Measurements from ENCODE around the gene COX4I1.
"Not testable (repeated sequence)": the region's sequence is repeated elsewhere in the genome, so short reads cannot be mapped to it uniquely, and the experiment has no call there.

COX4I1 gene

GRCh38 chr16:85835227-85835751 lies 35.8 kb downstream of the COX4I1 start:
- 79 to 81% methylated on average over 20 to 21 of the region's 21 CpGs for WGBS, 2 experiments (ENCODE audit: insufficient coverage in 2 of 2)

DNA sequence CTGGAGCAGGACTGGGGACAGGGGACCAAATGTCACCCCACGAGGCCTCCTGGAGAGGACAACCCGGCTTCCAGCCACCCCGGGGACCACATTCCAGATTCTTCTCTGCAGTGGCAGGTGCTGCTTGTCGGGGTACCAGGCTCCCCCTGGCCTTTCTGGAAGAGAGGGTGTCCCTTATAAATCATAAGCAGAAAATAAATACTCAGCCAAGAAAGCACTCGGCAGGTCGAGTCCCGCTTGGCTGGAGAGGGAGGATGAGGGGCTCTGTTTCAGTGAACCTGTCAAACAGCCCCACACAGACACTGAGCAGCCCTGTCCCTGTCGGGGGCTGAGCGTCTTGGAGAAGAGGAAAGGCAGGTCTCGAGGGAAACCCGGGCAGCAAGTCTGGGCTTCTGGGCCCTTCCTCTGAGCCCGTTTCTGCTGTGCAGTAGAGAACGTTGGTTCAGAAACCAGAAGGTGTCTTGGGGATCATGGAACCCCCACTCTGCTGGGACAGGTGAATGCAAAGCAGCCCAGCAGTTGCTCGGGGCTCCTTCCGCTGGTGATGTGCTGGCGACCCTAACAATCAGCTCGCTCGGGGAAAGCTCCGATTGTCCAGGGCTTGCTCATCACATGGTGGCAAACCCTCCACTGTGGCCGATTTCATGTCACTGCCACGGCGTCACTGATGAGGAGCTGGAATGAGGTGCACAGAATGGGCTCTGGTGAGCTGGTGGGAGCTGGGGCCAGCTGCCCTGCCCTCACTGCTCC lies 36.6 kb downstream of the COX4I1 start:
- WGBS, 2 experiments (ENCODE audit: insufficient coverage in 2 of 2) = 90 to 92% methylated on average over 18 of the region's 22 CpGs
- Histone ChIP-seq H3K27ac (ENCODE audit: low read depth, low read length, severe bottlenecking) (no peak overlapping the region), H3K9me3 (ENCODE audit: control insufficient read depth, low read length) (no peaks in the 10 kb centered on the region)

More at GRCh38 chr16:85835227-85835751, 35.8 kb downstream of the COX4I1 start:
- Histone ChIP-seq H3K36me3 (ENCODE audit: control insufficient read depth, insufficient read depth, low read length) (no peaks in the 10 kb centered on the region), H3K9me3 (ENCODE audit: control insufficient read depth, low read length) (no peaks in the 10 kb centered on the region), H3K27ac (ENCODE audit: low read depth, low read length, severe bottlenecking) (no peak overlapping the region), H3K4me3 (ENCODE audit: extremely low read depth, insufficient read depth, low read length, poor library complexity, severe bottlenecking) (no peak overlapping the region), H3K4me1 (ENCODE audit: control insufficient read depth, insufficient read depth, low read length, poor library complexity, severe bottlenecking) (no peaks in the 10 kb centered on the region)

DNA sequence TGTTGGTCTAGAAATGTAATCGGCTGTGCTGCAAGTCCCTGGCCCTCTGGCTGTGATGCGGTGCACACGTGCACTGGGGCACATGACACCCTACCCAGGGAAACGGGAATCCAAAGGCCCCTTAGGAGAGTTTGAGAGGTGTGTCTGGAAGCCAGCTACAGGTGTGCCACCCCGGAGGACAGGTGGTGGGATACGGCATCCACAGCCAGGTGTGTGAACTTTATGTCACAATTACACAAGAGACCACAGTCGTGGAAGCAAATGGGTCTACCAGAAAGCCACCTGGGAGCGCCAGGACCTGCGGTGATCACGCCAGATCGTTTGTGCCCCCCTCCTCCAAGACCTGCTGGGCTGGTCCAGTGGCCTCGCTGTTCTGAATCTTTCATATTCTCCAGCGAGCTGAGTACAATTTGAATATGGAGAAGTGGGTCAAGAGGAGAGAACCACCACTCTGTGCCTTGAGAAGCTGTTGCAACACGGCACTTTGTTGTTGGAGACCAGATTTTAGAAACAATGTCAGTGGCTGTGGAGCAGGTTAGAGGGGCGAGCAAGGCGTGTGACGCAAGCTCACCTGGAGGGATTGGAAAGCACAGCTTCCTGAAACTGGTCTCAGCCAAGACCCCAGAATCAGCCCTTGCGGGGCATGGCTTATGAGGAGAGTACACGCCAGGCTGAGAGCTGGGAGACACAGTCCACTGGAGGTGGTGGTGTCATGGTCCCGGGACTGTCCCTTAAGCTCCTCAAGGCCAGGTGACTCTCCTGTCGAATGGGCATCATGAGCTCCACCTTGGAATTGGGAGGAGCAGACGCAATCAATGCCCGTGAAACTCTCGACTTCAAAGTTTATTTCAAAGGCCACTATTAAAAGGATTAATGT lies 37.4 kb downstream of the COX4I1 start:
- H3K9me3 ChIP-seq (ENCODE audit: control insufficient read depth, low read length) = no peaks in the 10 kb centered on the region
- H3K27ac ChIP-seq (ENCODE audit: low read depth, low read length, severe bottlenecking) = no peak overlapping the region
- H3K4me3 ChIP-seq (ENCODE audit: extremely low read depth, insufficient read depth, low read length, poor library complexity, severe bottlenecking) = no peak overlapping the region
- 81 to 82% methylated on average over 19 to 20 of the region's 24 CpGs for WGBS, 2 experiments (ENCODE audit: insufficient coverage in 2 of 2)
- no peaks in the 10 kb centered on the region for H3K36me3 ChIP-seq (ENCODE audit: control insufficient read depth, insufficient read depth, low read length)
- no peaks in the 10 kb centered on the region for H3K4me1 ChIP-seq (ENCODE audit: control insufficient read depth, insufficient read depth, low read length, poor library complexity, severe bottlenecking)

More for the DNA sequence above, 36.6 kb downstream of the COX4I1 start:
- Histone ChIP-seq H3K4me1 (ENCODE audit: control insufficient read depth, insufficient read depth, low read length, poor library complexity, severe bottlenecking) (no peaks in the 10 kb centered on the region), H3K36me3 (ENCODE audit: control insufficient read depth, insufficient read depth, low read length) (no peaks in the 10 kb centered on the region), H3K4me3 (ENCODE audit: extremely low read depth, insufficient read depth, low read length, poor library complexity, severe bottlenecking) (no peak overlapping the region)

GRCh38 chr16:85837654-85838053 lies 38.2 kb downstream of the COX4I1 start:
- not testable (repeated sequence) for H3K36me3 ChIP-seq (ENCODE audit: control insufficient read depth, insufficient read depth, low read length); H3K9me3 ChIP-seq (ENCODE audit: control insufficient read depth, low read length); H3K27ac ChIP-seq (ENCODE audit: low read depth, low read length, severe bottlenecking); H3K4me1 ChIP-seq (ENCODE audit: control insufficient read depth, insufficient read depth, low read length, poor library complexity, severe bottlenecking); H3K4me3 ChIP-seq (ENCODE audit: extremely low read depth, insufficient read depth, low read length, poor library complexity, severe bottlenecking)
- 89 to 100% methylated on average over 1 of the region's 4 CpGs for WGBS, 2 experiments (ENCODE audit: insufficient coverage in 2 of 2)

- 86 to 90% methylated on average over 11 of the region's 11 CpGs for WGBS, 2 experiments (ENCODE audit: insufficient coverage in 2 of 2)
These were observed 38.9 kb downstream of the COX4I1 start for GRCh38 chr16:85838381-85838780.

GRCh38 chr16:85838876-85839585 lies 39.5 kb downstream of the COX4I1 start:
- 94 to 95% methylated on average over 18 to 19 of the region's 21 CpGs for WGBS, 2 experiments (ENCODE audit: insufficient coverage in 2 of 2)
- Histone ChIP-seq H3K36me3 (ENCODE audit: control insufficient read depth, insufficient read depth, low read length) (no peaks in the 10 kb centered on the region), H3K9me3 (ENCODE audit: control insufficient read depth, low read length) (no peaks in the 10 kb centered on the region), H3K4me3 (ENCODE audit: extremely low read depth, insufficient read depth, low read length, poor library complexity, severe bottlenecking) (no peak overlapping the region), H3K4me1 (ENCODE audit: control insufficient read depth, insufficient read depth, low read length, poor library complexity, severe bottlenecking) (no peaks in the 10 kb centered on the region), H3K27ac (ENCODE audit: low read depth, low read length, severe bottlenecking) (no peak overlapping the region)

More at GRCh38 chr16:85838381-85838780, 38.9 kb downstream of the COX4I1 start:
- Histone ChIP-seq H3K4me1 (ENCODE audit: control insufficient read depth, insufficient read depth, low read length, poor library complexity, severe bottlenecking) (no peaks in the 10 kb centered on the region), H3K9me3 (ENCODE audit: control insufficient read depth, low read length) (no peaks in the 10 kb centered on the region), H3K36me3 (ENCODE audit: control insufficient read depth, insufficient read depth, low read length) (no peaks in the 10 kb centered on the region), H3K27ac (ENCODE audit: low read depth, low read length, severe bottlenecking) (no peak overlapping the region), H3K4me3 (ENCODE audit: extremely low read depth, insufficient read depth, low read length, poor library complexity, severe bottlenecking) (no peak overlapping the region)

DNA sequence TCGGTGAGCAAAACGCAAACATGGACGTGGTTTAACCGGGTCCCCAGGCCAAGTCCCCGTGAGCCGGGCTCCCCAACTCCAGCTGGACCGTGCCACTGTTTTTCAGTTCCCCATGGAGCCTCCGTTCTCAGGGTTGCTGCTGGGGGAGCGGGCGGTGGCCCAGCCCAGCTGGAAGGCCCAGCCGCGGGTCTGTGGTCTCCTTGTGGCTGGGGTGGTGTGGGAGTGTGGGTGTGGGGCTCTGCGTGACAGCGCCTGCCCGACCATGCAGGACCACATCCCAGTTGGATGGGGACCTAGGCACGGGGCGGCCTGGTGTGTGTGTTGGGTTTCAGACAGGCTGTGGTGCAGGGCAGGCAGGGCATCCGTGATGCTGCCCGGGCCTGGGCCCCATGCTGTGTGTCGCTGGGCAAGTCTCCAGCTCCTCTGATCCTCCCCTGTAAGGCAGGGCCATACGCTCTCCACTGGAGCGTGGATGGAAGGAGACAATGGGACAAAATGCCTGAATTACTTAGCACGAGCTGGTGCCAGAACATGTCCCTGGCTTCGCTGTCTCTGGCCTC lies 40.3 kb downstream of the COX4I1 start:
- Histone ChIP-seq H3K9me3 (ENCODE audit: control insufficient read depth, low read length) (no peaks in the 10 kb centered on the region), H3K27ac (ENCODE audit: low read depth, low read length, severe bottlenecking) (no peak overlapping the region), H3K36me3 (ENCODE audit: control insufficient read depth, insufficient read depth, low read length) (no peaks in the 10 kb centered on the region), H3K4me3 (ENCODE audit: extremely low read depth, insufficient read depth, low read length, poor library complexity, severe bottlenecking) (no peak overlapping the region), H3K4me1 (ENCODE audit: control insufficient read depth, insufficient read depth, low read length, poor library complexity, severe bottlenecking) (no peaks in the 10 kb centered on the region)
- WGBS, 2 experiments (ENCODE audit: insufficient coverage in 2 of 2) = 91 to 94% methylated on average over 19 to 20 of the region's 24 CpGs

DNA sequence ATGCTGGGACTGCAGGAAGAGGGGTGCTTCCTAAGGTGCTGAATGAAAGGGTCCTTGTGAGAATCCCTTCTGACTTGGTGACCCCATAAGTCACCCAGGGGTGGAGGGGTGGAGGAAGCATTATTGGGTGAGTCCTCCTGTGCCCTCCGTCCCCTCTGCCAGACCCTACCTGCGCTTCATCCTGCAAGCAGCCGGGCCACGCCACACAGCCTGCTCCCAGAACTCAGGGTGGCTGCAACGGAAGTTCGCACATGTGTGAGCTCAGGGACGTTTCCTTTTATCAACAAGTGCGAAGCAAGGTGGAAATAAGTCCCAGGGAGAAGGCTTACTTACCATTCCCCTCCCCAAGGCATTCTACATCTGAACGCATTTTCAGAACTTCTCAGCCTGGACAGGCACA lies 40.9 kb downstream of the COX4I1 start:
- no peak overlapping the region for H3K4me3 ChIP-seq (ENCODE audit: extremely low read depth, insufficient read depth, low read length, poor library complexity, severe bottlenecking)
- no peaks in the 10 kb centered on the region for H3K36me3 ChIP-seq (ENCODE audit: control insufficient read depth, insufficient read depth, low read length)
- no peaks in the 10 kb centered on the region for H3K9me3 ChIP-seq (ENCODE audit: control insufficient read depth, low read length)
- WGBS, 2 experiments (ENCODE audit: insufficient coverage in 2 of 2) = 81 to 91% methylated on average over 9 of the region's 9 CpGs
- H3K4me1 ChIP-seq (ENCODE audit: control insufficient read depth, insufficient read depth, low read length, poor library complexity, severe bottlenecking) = no peaks in the 10 kb centered on the region
- H3K27ac ChIP-seq (ENCODE audit: low read depth, low read length, severe bottlenecking) = no peak overlapping the region

DNA sequence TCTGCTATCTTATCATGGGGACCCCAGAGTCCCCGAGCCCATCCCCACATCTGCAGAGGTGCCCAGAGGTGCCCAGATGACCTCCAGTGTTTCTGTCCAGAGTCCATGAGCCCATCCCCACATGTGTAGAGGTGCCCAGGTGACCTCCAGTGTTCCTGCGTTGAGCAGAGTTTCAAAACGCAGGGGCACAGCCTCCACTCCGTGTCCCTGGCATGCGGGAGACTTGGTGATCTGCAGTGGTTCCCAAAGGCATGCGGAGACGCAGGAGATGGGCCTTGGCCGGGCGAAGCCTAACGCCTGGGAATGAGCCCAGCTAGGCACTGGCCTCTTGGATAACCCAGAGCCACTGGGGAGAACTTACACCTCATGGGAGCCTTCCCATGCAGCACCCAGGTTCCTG lies 41.3 kb downstream of the COX4I1 start:
- H3K27ac ChIP-seq (ENCODE audit: low read depth, low read length, severe bottlenecking) = no peak overlapping the region
- H3K4me1 ChIP-seq (ENCODE audit: control insufficient read depth, insufficient read depth, low read length, poor library complexity, severe bottlenecking) = no peaks in the 10 kb centered on the region
- no peak overlapping the region for H3K4me3 ChIP-seq (ENCODE audit: extremely low read depth, insufficient read depth, low read length, poor library complexity, severe bottlenecking)
- H3K36me3 ChIP-seq (ENCODE audit: control insufficient read depth, insufficient read depth, low read length) = no peaks in the 10 kb centered on the region
- H3K9me3 ChIP-seq (ENCODE audit: control insufficient read depth, low read length) = no peaks in the 10 kb centered on the region
- 92 to 94% methylated on average over 10 of the region's 10 CpGs for WGBS, 2 experiments (ENCODE audit: insufficient coverage in 2 of 2)

DNA sequence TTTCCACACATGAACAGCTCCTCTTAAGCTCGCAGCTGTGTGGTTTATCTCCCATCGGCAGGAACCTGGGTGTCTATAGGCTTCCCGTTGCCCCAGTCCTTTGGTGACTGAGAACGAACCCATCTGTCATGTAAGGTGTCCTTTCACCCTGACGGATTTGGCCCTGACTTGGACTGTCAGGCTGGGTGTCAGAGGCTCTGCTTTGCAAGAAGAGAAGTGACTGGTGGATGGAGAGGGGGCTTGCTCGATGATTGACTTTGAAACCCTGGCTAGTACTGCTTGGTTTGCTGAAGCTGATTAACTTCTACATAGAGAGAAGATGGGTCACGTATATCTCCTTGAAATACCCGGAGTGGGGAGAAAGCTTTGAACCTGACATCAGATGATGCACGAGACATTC lies 42.9 kb downstream of the COX4I1 start:
- 85 to 96% methylated on average over 8 of the region's 9 CpGs for WGBS, 2 experiments (ENCODE audit: insufficient coverage in 2 of 2)
- H3K4me1 ChIP-seq (ENCODE audit: control insufficient read depth, insufficient read depth, low read length, poor library complexity, severe bottlenecking) = no peaks in the 10 kb centered on the region
- no peak overlapping the region for H3K4me3 ChIP-seq (ENCODE audit: extremely low read depth, insufficient read depth, low read length, poor library complexity, severe bottlenecking)
- no peak overlapping the region for H3K27ac ChIP-seq (ENCODE audit: low read depth, low read length, severe bottlenecking)
- H3K36me3 ChIP-seq (ENCODE audit: control insufficient read depth, insufficient read depth, low read length) = no peaks in the 10 kb centered on the region
- H3K9me3 ChIP-seq (ENCODE audit: control insufficient read depth, low read length) = no peaks in the 10 kb centered on the region
